Neural crest cell (in vitro differentiated cells): ENCODE results near the gene CCDC57. TPM values are rescaled to one million over a fixed set of nuclear protein-coding genes. Genes with fewer than 3 reads are reported as not detected.
"Not testable (repeated sequence)": the region's sequence is repeated elsewhere in the genome, so short reads cannot be mapped to it uniquely, and the experiment has no call there.

Experiments
- DNase-seq: peaks from one replicate; pipeline ENCODE4 v3.0.0; 2021; ENCODE audit warnings: low read depth, mixed read lengths, low spot score
- H3K27ac Mint-ChIP-seq: one replicate; pipeline ENCODE4 v1.8.0; 2021; ENCODE audit warnings: mild to moderate bottlenecking, mixed read lengths; ENCODE audit not compliant: unreplicated experiment
- H3K27me3 Mint-ChIP-seq: 2 replicates; pipeline ENCODE4 v1.8.0; 2021; ENCODE audit warnings: low read depth, mild to moderate bottlenecking, mixed read lengths
- H3K36me3 Mint-ChIP-seq: 2 replicates; pipeline ENCODE4 v1.8.0; 2021; ENCODE audit warnings: low read depth, mild to moderate bottlenecking, mixed read lengths
- H3K4me1 Mint-ChIP-seq: 2 replicates; pipeline ENCODE4 v1.8.0; 2021; ENCODE audit warnings: mixed read lengths
- H3K4me3 Mint-ChIP-seq: one replicate; pipeline ENCODE4 v1.8.0; 2021; ENCODE audit warnings: mild to moderate bottlenecking, mixed read lengths
- H3K9me3 Mint-ChIP-seq: 2 replicates; pipeline ENCODE4 v1.8.0; 2021; ENCODE audit warnings: mixed read lengths
- total RNA-seq: library from RNA; stranded (reverse); gene quantifications from 2 replicates; pipeline ENCODE4 v1.2.1, GENCODE V29; 2021
- TF ChIP-seq, protein P1 (sequence below): fragments of 200-600 bp; sonication (generic); conservative IDR thresholded peaks from 2 replicates; pipeline ENCODE4 v1.5.0; 2021; ENCODE audit warnings: antibody characterized with exemption, mild to moderate bottlenecking

Gene CCDC57
- total RNA-seq, 1 donor from 2014 or later = 47.5 TPM

DNA sequence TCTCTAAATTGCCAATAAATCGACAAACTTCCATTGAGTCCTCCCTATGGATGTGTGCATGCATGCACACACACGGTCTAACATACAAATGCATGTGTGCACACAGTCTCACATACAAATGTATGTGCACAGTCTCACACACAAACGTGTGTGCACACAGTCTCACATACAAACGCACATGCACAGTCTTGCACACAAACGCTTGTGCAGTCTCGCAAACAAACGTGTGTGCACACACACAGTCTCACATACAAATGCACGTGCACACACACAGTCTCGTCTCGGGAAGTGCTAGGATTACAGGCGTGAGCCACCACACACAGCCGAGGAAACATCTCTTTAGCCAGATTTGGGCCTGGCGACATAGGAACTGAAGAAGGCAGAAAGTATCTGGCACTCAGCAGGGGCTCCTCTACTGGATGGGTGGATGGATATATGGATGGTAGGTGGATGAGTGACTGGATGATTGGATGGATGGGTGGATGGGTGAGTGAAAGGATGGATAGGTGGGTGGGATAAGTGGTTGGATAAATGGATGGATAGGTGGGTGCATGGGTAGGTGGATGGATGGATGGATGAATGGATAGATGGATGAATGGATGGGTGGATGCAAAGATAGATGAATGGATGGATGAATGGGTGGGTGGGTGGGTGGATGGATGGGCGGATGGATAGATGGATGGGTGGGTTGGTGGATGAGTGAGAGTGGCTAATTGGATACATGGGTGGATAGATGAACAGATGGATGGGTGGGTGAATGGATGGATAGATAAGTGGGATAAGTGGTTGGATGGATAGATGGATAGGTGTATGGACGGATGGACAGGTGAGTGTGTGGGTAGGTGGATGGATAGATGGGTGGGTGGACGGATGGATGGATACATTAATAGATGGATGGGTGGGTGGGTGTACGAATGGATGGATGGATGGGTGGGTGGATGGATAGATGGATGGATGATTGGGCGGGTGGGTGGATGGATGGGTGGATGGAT is 65.7 kb downstream of the CCDC57 start:
- no peak for DNase-seq
- no peak overlapping the region for H3K27ac Mint-ChIP-seq
- H3K27me3 Mint-ChIP-seq = no peaks in the 10 kb centered on the region
- no peak overlapping the region for H3K4me3 Mint-ChIP-seq
- peaks cover 9% of the 10 kb centered on the region for H3K36me3 Mint-ChIP-seq
- TF ChIP-seq, protein P1, sequence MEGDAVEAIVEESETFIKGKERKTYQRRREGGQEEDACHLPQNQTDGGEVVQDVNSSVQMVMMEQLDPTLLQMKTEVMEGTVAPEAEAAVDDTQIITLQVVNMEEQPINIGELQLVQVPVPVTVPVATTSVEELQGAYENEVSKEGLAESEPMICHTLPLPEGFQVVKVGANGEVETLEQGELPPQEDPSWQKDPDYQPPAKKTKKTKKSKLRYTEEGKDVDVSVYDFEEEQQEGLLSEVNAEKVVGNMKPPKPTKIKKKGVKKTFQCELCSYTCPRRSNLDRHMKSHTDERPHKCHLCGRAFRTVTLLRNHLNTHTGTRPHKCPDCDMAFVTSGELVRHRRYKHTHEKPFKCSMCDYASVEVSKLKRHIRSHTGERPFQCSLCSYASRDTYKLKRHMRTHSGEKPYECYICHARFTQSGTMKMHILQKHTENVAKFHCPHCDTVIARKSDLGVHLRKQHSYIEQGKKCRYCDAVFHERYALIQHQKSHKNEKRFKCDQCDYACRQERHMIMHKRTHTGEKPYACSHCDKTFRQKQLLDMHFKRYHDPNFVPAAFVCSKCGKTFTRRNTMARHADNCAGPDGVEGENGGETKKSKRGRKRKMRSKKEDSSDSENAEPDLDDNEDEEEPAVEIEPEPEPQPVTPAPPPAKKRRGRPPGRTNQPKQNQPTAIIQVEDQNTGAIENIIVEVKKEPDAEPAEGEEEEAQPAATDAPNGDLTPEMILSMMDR = no peak
- peaks cover under 1% of the 10 kb centered on the region for H3K4me1 Mint-ChIP-seq
- peaks cover 5% of the 10 kb centered on the region for H3K9me3 Mint-ChIP-seq

DNA sequence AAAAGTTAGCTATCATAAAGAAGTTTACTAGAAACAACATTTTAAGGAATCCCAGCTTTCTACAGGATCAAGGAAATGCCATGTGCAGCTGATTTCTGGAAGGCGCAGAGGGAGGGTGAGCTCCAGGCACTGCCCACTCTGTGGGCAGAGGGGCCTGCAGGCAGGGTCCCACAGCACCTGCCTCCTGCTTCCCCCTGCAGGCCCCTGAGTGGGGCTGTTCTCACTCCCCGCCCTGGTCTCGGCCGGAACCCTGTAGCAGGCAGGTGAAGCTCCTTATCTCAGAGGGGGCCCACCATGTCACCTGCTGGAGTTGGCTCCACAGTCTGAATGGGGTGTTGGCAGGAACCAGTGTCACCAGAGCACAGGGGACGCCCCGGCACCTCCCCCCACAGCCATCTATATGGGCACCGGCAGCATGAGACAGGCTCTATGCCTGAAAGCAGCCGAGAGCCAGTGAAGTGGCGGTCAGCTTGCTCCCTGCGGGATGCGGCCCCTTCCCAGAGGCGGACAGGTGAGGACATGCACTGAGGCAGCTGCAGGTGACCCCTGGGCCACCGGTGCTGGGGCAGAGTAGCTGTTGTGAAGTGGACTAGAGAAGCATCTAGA is 67.0 kb downstream of the CCDC57 start:
- no peaks in the 10 kb centered on the region for H3K27me3 Mint-ChIP-seq
- H3K4me1 Mint-ChIP-seq = peaks cover 5% of the 10 kb centered on the region
- no peak for DNase-seq
- peaks cover 5% of the 10 kb centered on the region for H3K9me3 Mint-ChIP-seq
- H3K4me3 Mint-ChIP-seq = no peak overlapping the region
- peaks cover 9% of the 10 kb centered on the region for H3K36me3 Mint-ChIP-seq
- no peak overlapping the region for H3K27ac Mint-ChIP-seq
- TF ChIP-seq, protein P1 = no peak

- peaks cover 5% of the 10 kb centered on the region for H3K9me3 Mint-ChIP-seq
Measured at GRCh38 chr17:82143333-82143732, 69.3 kb downstream of the CCDC57 start.

GRCh38 chr17:82139961-82140360 is 72.7 kb downstream of the CCDC57 start:
- H3K27me3 Mint-ChIP-seq, H3K27ac Mint-ChIP-seq, H3K4me1 Mint-ChIP-seq, DNase-seq, H3K9me3 Mint-ChIP-seq, H3K36me3 Mint-ChIP-seq, H3K4me3 Mint-ChIP-seq: not testable (repeated sequence)

More at GRCh38 chr17:82143333-82143732, 69.3 kb downstream of the CCDC57 start:
- Mint-ChIP-seq H3K36me3 (peaks cover 9% of the 10 kb centered on the region), H3K27me3 (no peaks in the 10 kb centered on the region), H3K4me1 (peaks cover 5% of the 10 kb centered on the region), H3K4me3 (no peak overlapping the region), H3K27ac (no peak overlapping the region)
- no peak for DNase-seq
- TF ChIP-seq, protein P1 = no peak

DNA sequence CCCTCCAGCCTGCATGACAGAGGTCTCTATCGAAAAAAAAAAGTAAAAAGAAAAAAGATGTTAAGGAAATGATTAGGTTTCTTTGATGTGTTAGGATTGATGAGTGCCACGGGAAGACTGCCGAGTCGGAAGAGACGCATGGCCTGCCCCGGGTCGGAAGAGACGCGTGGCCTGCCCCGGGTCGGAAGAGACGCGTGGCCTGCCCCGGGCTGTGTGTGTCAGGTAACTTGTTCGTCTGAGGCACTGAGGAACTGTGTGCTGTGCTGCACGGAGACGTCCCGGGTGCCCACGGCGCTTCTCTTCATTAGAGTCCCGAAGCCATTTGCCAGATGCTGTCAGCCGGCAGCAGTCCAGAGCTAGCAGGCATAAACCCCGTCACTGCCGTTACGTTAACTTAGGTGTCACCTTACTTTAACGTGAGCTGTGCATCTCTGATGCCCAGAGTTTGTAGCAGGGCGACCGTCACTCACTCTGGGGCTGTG is 74.1 kb downstream of the CCDC57 start:
- Mint-ChIP-seq H3K9me3 (no peaks in the 10 kb centered on the region), H3K27me3 (no peaks in the 10 kb centered on the region), H3K4me1 (peaks cover 5% of the 10 kb centered on the region), H3K4me3 (no peak overlapping the region), H3K36me3 (no peaks in the 10 kb centered on the region), H3K27ac (no peak overlapping the region)
- TF ChIP-seq, protein P1 = no peak
- no peak for DNase-seq
